ENCODE data around the gene DHDH. TPM values are rescaled to one million over a fixed set of nuclear protein-coding genes. Genes with fewer than 3 reads are reported as not detected.
"Not testable (repeated sequence)": the region's sequence is repeated elsewhere in the genome, so short reads cannot be mapped to it uniquely, and the experiment has no call there.

The DHDH gene
- total and polyA plus RNA-seq, 12 donors, result 0.17 to 0.51 TPM; not detected in 10

DNA sequence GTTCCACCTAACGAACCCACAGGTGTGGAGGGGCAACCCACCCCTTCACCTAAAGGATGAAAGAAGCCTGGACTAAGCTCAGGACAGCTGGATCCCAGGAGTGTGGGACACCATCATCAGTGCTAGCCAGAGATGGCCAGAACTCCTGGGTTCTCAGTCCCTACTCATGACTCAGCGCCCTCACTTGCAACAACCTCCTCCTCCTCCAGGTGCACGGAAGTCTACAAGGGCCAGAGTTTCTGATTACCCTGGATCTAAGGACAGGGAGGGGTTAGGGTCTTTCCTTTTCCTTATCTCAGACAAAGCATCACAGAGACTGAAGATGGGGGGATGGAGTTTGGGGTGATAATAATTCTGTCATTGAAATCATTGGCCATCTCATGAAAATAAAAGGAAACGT, 42.9 kb upstream of the DHDH start:
- TF ChIP-seq CTCF (IDR thresholded peaks at IDR 0.05), result no peak
- ATAC-seq (no peak), DNase-seq (no peak)
- no peak overlapping the region for H3K27ac ChIP-seq
- 77 to 80% methylated on average over 4 of the region's 4 CpGs for WGBS, 2 donors
- no peak overlapping the region for H3K4me3 ChIP-seq
- H3K9me3 ChIP-seq, result no peaks in the 10 kb centered on the region
- peaks cover 0 to 18% (median 0%) of the 10 kb centered on the region in 7 donors for H3K27me3 ChIP-seq
- peaks cover 0 to 10% (median 5%) of the 10 kb centered on the region in 9 donors for H3K4me1 ChIP-seq
- no peaks in the 10 kb centered on the region for H3K36me3 ChIP-seq
- intact Hi-C loops (cut with DNase I), result no loop called here

DNA sequence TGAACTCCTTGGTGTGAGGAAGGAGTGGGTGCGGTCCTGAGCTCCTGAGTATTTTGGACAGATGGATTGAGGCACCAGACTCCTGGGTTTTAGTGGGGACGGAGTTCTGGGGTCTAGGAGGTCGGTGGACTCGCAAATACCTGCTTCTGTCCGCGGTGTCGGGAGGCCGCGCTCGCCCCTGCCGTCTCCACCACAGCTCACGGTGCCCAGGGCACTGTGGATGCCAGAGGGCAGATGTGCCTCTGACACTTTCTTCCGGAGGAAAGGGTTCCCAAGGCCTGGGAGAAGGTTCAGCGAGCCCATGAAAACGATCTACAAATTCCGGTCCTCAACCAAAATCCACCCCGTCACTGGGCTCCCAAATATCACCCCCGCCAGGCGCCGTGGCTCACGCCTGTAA, 38.3 kb upstream of the DHDH start:
- Histone ChIP-seq H3K27ac (peak overlapping the region in 6 of 10 donors; percentile 22 to 77 (median 60)), H3K27me3 (peaks cover 0 to 30% (median 0%) of the 10 kb centered on the region in 7 donors)
- intact Hi-C loops (cut with DNase I), result loop anchor here in 1 of 10 donors (2.0 kb wide), 1 partner anchor 16 kb away; no protein-coding TSS in a partner anchor

GRCh38 chr19:48896191-48896720, 37.2 kb upstream of the DHDH start:
- peak; percentile 68 to 71 for DNase-seq
- WGBS, 2 donors, result 8 to 22% methylated on average over 25 of the region's 25 CpGs
- Histone ChIP-seq H3K27ac (peak overlapping the region in 9 of 10 donors; percentile 22 to 77 (median 54)), H3K36me3 (peaks cover 0 to 1% (median 0%) of the 10 kb centered on the region in 9 donors), H3K9me3 (no peaks in the 10 kb centered on the region), H3K27me3 (peaks cover 0 to 30% (median 0%) of the 10 kb centered on the region in 7 donors), H3K4me1 (peaks cover under 1 to 34% (median 28%) of the 10 kb centered on the region in 9 donors), H3K4me3 (peak overlapping the region; percentile 18 to 57 (median 54))
- intact Hi-C loops (cut with DNase I), result no loop called here
- peak; percentile 34 to 69 (median 55) for ATAC-seq
- TF ChIP-seq CTCF (IDR thresholded peaks at IDR 0.05), result no peak

More for the DNA sequence above, 38.3 kb upstream of the DHDH start:
- TF ChIP-seq CTCF (IDR thresholded peaks at IDR 0.05), result no peak
- no peak for DNase-seq
- Histone ChIP-seq H3K4me1 (peaks cover 0 to 27% (median 22%) of the 10 kb centered on the region in 9 donors), H3K9me3 (no peaks in the 10 kb centered on the region), H3K4me3 (peak overlapping the region in 6 of 10 donors; percentile 54 to 57 (median 55)), H3K36me3 (no peaks in the 10 kb centered on the region)
- no peak for ATAC-seq
- 62 to 65% methylated on average over 21 of the region's 21 CpGs for WGBS, 2 donors

- H3K27me3 ChIP-seq, result peaks cover 0 to 30% (median 0%) of the 10 kb centered on the region in 7 donors
- peaks cover 5 to 43% (median 38%) of the 10 kb centered on the region in 9 donors for H3K4me1 ChIP-seq
- intact Hi-C loops (cut with DNase I), result no loop called here
- no peak overlapping the region for H3K27ac ChIP-seq
- peaks cover 0 to 10% (median 7%) of the 10 kb centered on the region in 9 donors for H3K36me3 ChIP-seq
- no peak for ATAC-seq
- TF ChIP-seq CTCF (IDR thresholded peaks at IDR 0.05), result no peak
- WGBS, 2 donors, result 77 to 92% methylated on average over 5 of the region's 5 CpGs
- H3K4me3 ChIP-seq, result no peak overlapping the region
- no peak for DNase-seq
- no peaks in the 10 kb centered on the region for H3K9me3 ChIP-seq
Observed at GRCh38 chr19:48897181-48897580, 36.3 kb upstream of the DHDH start.

DNA sequence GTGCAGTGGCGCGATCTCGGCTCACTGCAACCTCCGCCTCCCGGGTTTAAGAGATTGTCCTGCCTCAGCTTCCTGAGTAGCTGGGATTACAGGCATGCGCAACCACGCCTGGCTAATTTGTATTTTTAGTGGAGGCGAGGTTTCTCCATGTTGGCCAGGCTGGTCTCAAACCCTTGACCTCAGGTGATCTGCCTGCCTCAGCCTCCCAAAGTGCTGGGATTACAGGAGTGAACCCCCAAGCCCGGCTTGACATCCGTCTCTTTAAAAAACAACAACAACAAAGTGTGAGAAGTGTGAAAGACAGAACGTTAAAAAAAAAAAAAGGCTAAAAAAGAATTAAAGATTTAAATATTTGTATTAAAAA, 34.1 kb upstream of the DHDH start:
- peak overlapping the region in 9 of 10 donors; percentile 67 to 98 (median 92) for H3K4me3 ChIP-seq
- peaks cover 0 to 24% (median 0%) of the 10 kb centered on the region in 7 donors for H3K27me3 ChIP-seq
- H3K4me1 ChIP-seq, result peaks cover 10 to 52% (median 48%) of the 10 kb centered on the region in 9 donors
- H3K9me3 ChIP-seq; DNase-seq; ATAC-seq; intact Hi-C loops (cut with DNase I): not testable (repeated sequence)
- 80 to 84% methylated on average over 11 of the region's 11 CpGs for WGBS, 2 donors
- H3K36me3 ChIP-seq, result peaks cover 0 to 24% (median 7%) of the 10 kb centered on the region in 9 donors
- peak overlapping the region; percentile 40 to 98 (median 94) for H3K27ac ChIP-seq

All from heart right ventricle (tissue), 16 donors.